Measurements from ENCODE around the gene RRAGC. TPM values are rescaled to one million over a fixed set of nuclear protein-coding genes. Genes with fewer than 3 reads are reported as not detected.

Gene RRAGC
- total RNA-seq, 4 donors from 2014 or later = 11.9 to 20.1 (median 17.5) TPM

DNA sequence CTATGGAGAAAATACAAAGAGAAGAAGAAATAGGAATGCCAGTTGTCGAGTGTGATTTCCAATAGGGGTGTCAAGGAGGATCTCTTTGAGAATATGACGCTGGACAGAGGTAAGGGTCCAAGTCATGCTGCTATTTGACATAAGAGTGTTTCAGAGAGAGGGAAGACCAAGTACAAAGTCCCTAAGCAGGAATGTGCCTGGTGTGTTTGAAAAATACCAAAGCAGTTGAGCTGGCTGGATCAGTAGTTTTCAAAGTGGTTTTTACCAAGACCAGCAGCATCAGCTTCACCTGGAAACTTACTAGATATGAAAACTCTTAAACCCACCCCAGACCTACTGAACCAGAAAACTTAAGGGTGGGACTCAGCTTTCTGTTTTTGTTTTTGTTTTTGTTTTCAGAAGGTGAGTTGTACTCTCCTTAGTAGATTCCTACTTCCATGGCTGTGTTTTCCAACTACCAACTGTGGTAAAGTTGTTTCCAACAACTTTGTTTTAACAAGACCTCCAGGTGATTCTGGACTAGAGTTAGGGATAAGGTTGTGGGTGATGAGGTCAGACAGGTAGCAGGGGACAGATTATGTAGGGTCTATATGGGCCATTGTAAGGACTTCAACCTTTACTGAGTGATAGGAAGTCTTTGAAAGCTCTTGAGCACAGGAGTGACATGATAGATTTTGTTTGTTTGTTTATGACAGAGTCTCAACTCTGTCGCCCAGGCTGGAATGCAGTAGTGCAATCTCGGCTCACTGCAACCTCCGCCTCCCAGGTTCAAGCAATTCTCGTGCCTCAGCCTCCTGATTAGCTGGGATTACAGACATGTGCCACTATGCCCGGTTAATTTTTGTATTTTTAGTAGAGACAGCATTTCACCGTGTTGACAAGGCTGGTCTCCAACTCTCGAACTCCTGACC lies 29.1 kb upstream of the RRAGC start:
- no peak overlapping the region for H3K4me3 ChIP-seq
- WGBS, 2 donors = 81 to 84% methylated on average over 7 to 8 of the region's 9 CpGs
- no peaks in the 10 kb centered on the region for H3K9me3 ChIP-seq
- TF ChIP-seq, protein P1, sequence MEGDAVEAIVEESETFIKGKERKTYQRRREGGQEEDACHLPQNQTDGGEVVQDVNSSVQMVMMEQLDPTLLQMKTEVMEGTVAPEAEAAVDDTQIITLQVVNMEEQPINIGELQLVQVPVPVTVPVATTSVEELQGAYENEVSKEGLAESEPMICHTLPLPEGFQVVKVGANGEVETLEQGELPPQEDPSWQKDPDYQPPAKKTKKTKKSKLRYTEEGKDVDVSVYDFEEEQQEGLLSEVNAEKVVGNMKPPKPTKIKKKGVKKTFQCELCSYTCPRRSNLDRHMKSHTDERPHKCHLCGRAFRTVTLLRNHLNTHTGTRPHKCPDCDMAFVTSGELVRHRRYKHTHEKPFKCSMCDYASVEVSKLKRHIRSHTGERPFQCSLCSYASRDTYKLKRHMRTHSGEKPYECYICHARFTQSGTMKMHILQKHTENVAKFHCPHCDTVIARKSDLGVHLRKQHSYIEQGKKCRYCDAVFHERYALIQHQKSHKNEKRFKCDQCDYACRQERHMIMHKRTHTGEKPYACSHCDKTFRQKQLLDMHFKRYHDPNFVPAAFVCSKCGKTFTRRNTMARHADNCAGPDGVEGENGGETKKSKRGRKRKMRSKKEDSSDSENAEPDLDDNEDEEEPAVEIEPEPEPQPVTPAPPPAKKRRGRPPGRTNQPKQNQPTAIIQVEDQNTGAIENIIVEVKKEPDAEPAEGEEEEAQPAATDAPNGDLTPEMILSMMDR (IDR thresholded peaks at IDR 0.05) = no peak
- no peak for TF ChIP-seq POLR2A (IDR thresholded peaks at IDR 0.05)
- no peak overlapping the region for H3K27ac ChIP-seq
- H3K4me1 ChIP-seq = no peaks in the 10 kb centered on the region
- intact Hi-C loops (cut with DNase I) = no loop called here
- DNase-seq = no peak
- H3K27me3 ChIP-seq = no peaks in the 10 kb centered on the region
- peaks cover 0 to 50% (median 0%) of the 10 kb centered on the region in 3 donors for H3K36me3 ChIP-seq

DNA sequence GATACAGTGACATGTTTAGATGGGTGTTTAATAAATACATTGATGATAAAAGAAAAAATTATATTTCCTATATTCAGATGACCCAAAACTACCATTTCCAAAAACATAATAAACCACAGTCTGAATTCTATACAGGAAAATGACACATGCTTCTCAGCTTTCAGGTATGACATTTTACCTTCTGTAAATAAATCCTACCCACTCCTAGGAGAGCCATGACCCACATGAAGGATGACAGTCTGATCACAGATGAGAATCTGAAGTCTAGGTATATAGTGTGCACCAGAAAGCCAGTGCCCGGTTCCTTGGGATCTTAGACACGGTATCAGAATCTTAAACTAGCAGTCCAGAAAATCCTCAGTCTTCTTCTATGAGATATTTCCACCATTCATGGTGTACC lies 25.5 kb upstream of the RRAGC start:
- TF ChIP-seq, protein P1 (IDR thresholded peaks at IDR 0.05) = no peak
- TF ChIP-seq POLR2A (IDR thresholded peaks at IDR 0.05) = no peak
- intact Hi-C loops (cut with DNase I) = no loop called here
- Histone ChIP-seq H3K4me1 (no peaks in the 10 kb centered on the region), H3K27ac (no peak overlapping the region), H3K27me3 (no peaks in the 10 kb centered on the region), H3K4me3 (no peak overlapping the region), H3K9me3 (no peaks in the 10 kb centered on the region), H3K36me3 (peaks cover 0 to 23% (median 0%) of the 10 kb centered on the region in 3 donors)
- no peak for DNase-seq
- 97 to 98% methylated on average over 2 of the region's 2 CpGs for WGBS, 2 donors

DNA sequence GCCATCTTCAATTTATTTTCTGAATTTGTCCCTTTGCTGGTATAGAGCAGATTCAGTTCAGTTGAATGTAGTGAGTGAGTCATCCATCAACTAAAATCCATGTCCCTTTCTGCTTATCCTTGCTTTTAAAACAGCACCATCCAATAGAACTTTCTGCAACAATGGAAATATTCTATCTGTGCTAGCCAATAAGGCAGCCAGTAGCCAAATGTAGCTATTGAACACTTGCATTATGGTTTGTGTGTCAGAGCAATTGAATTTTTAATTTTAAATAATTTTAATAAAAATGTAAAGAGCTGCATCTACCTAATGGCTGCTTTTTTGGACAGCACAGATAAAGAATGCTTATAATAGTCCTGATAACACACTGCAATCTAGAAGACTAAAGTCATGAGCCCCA lies 21.9 kb upstream of the RRAGC start, which contains the start of gene GJA9:
Gene GJA9 (minus strand): TSS at position 101 of the 400 bp plus-strand sequence. CDS start 5,489 bp downstream, outside the sequence.
- no peaks in the 10 kb centered on the region for H3K9me3 ChIP-seq
- no peak within 1 kb of the TSS for H3K4me3 ChIP-seq
- intact Hi-C loops (cut with DNase I) = no loop called here
- DNase-seq = no peak
- H3K36me3 ChIP-seq = peaks cover 0 to 8% (median 0%) of the 10 kb centered on the region in 3 donors
- H3K27ac ChIP-seq = no peak within 1 kb of the TSS
- no peak for TF ChIP-seq POLR2A (IDR thresholded peaks at IDR 0.05)
- TF ChIP-seq, protein P1 (IDR thresholded peaks at IDR 0.05) = no peak
- no peaks in the 10 kb centered on the region for H3K27me3 ChIP-seq
- H3K4me1 ChIP-seq = no peaks in the 10 kb centered on the region

DNA sequence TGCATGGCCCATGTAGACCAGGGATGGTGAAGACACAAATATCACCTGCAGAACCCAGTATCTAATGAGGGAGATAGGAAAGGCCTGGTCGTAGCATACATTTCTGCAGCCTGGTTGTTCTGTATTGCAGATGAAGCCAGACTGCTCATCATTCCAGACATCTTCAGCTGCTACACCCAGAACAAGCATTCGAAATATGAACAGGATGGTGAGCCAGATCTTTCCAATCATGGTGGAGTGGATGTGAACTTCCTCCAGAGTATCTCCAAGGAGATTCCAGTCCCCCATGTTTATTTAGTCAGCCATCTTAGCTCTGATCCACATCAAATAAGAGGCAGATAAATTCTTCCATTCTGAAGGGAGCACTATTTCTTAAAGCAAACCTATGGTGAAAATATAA lies 16.2 kb upstream of the RRAGC start:
- H3K27ac ChIP-seq = no peak overlapping the region
- TF ChIP-seq, protein P1 (IDR thresholded peaks at IDR 0.05) = no peak
- no peak for TF ChIP-seq POLR2A (IDR thresholded peaks at IDR 0.05)

More for the DNA sequence above, 16.2 kb upstream of the RRAGC start:
- Histone ChIP-seq H3K4me1 (peaks cover 9 to 27% (median 11%) of the 10 kb centered on the region in 3 donors), H3K9me3 (no peaks in the 10 kb centered on the region), H3K27me3 (no peaks in the 10 kb centered on the region), H3K4me3 (no peak overlapping the region), H3K36me3 (no peaks in the 10 kb centered on the region)
- intact Hi-C loops (cut with DNase I) = loop anchor here (10.0 kb wide), 1 partner anchor 219 kb away; no protein-coding TSS in a partner anchor
- DNase-seq = no peak
- WGBS, 2 donors = 50 to 89% methylated on average over 1 to 2 of the region's 2 CpGs

Data from esophagus squamous epithelium (tissue), 5 donors.